Liver (tissue), 3 donors: ENCODE measurements around the gene CD47.

Source experiments
- HNF4A ChIP-seq, 2 donors: conservative IDR thresholded peaks; 2 replicates each; pipeline ENCODE4 v1.6.1; 2016; ENCODE audit warnings: antibody characterized with exemption in 2 of 2, mild to moderate bottlenecking in 2 of 2
- RAD21 ChIP-seq, 2 donors: IDR thresholded peaks; 2 replicates each; pipeline ENCODE4 v1.6.1; 2016; ENCODE audit warnings: antibody characterized with exemption in 2 of 2, mild to moderate bottlenecking in 2 of 2
- TAF1 ChIP-seq: conservative IDR thresholded peaks from 2 replicates; pipeline ENCODE4 v1.6.1; 2016; ENCODE audit warnings: antibody characterized with exemption, mild to moderate bottlenecking
- YY1 ChIP-seq: IDR thresholded peaks from 2 replicates; pipeline ENCODE4 v1.6.1; 2016; ENCODE audit warnings: antibody characterized with exemption, mild to moderate bottlenecking
- TF ChIP-seq, protein P1 (sequence below): IDR thresholded peaks from 2 replicates; pipeline ENCODE4 v1.6.1; 2016; ENCODE audit warnings: antibody characterized with exemption, mild to moderate bottlenecking
- TF ChIP-seq, protein P2 (sequence below): IDR thresholded peaks from 2 replicates; pipeline ENCODE4 v1.6.1; 2016; ENCODE audit warnings: antibody characterized with exemption
- TF ChIP-seq, protein P3 (sequence below): fragments of 150-350 bp; IDR thresholded peaks from 2 replicates; pipeline ENCODE4 v1.5.1; 2017; ENCODE audit warnings: improper control_type of control experiment, low read depth, low read length; ENCODE audit not compliant: missing input control
- donor health status: healthy.
- donor health status: healthy.

DNA sequence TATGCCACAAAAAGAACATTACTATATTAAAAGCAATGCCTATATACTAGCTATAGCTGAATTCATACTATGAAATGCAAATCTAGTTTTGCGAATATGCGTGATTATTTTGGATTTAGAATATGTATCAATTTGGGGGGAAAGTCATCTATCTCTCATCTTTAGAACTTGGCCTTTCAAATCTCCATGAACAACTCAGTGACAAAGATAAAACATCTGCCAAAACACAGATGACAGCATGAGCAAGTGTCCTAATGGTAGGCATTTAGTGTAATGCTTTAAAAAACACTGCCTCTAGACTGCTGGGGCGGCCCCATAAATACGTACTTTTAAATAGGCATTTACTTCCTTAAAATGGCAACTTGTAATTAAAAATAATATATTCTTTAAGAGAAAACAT lies 2.7 kb downstream of the CD47 start:
- TF ChIP-seq, protein P1, sequence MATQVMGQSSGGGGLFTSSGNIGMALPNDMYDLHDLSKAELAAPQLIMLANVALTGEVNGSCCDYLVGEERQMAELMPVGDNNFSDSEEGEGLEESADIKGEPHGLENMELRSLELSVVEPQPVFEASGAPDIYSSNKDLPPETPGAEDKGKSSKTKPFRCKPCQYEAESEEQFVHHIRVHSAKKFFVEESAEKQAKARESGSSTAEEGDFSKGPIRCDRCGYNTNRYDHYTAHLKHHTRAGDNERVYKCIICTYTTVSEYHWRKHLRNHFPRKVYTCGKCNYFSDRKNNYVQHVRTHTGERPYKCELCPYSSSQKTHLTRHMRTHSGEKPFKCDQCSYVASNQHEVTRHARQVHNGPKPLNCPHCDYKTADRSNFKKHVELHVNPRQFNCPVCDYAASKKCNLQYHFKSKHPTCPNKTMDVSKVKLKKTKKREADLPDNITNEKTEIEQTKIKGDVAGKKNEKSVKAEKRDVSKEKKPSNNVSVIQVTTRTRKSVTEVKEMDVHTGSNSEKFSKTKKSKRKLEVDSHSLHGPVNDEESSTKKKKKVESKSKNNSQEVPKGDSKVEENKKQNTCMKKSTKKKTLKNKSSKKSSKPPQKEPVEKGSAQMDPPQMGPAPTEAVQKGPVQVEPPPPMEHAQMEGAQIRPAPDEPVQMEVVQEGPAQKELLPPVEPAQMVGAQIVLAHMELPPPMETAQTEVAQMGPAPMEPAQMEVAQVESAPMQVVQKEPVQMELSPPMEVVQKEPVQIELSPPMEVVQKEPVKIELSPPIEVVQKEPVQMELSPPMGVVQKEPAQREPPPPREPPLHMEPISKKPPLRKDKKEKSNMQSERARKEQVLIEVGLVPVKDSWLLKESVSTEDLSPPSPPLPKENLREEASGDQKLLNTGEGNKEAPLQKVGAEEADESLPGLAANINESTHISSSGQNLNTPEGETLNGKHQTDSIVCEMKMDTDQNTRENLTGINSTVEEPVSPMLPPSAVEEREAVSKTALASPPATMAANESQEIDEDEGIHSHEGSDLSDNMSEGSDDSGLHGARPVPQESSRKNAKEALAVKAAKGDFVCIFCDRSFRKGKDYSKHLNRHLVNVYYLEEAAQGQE = no peak
- no peak for TF ChIP-seq HNF4A (conservative IDR thresholded peaks at IDR 0.05)
- TF ChIP-seq, protein P2, sequence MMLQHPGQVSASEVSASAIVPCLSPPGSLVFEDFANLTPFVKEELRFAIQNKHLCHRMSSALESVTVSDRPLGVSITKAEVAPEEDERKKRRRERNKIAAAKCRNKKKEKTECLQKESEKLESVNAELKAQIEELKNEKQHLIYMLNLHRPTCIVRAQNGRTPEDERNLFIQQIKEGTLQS = no peak
- TF ChIP-seq, protein P3, sequence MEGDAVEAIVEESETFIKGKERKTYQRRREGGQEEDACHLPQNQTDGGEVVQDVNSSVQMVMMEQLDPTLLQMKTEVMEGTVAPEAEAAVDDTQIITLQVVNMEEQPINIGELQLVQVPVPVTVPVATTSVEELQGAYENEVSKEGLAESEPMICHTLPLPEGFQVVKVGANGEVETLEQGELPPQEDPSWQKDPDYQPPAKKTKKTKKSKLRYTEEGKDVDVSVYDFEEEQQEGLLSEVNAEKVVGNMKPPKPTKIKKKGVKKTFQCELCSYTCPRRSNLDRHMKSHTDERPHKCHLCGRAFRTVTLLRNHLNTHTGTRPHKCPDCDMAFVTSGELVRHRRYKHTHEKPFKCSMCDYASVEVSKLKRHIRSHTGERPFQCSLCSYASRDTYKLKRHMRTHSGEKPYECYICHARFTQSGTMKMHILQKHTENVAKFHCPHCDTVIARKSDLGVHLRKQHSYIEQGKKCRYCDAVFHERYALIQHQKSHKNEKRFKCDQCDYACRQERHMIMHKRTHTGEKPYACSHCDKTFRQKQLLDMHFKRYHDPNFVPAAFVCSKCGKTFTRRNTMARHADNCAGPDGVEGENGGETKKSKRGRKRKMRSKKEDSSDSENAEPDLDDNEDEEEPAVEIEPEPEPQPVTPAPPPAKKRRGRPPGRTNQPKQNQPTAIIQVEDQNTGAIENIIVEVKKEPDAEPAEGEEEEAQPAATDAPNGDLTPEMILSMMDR = no peak
- no peak for TF ChIP-seq YY1
- TF ChIP-seq TAF1 = no peak
- TF ChIP-seq RAD21 (IDR thresholded peaks at IDR 0.05) = no peak
